ENCODE data around the gene THTPA.

The THTPA gene

GRCh38 chr14:23514644-23514957, 41.5 kb upstream of the THTPA start:
- H2BK12ac ChIP-seq (ENCODE audit: low read length), result no peak overlapping the region
- no peak overlapping the region for H3K9ac ChIP-seq (ENCODE audit: low read length)
- H3K27me3 ChIP-seq (ENCODE audit: insufficient read depth, low read length), result no peaks in the 10 kb centered on the region
- no peak overlapping the region for H3K4ac ChIP-seq (ENCODE audit: low read depth, low read length)
- no peak overlapping the region for H3K14ac ChIP-seq (ENCODE audit: low read length)
- H2BK5ac ChIP-seq (ENCODE audit: low read depth, low read length, poor library complexity), result no peak overlapping the region
- H3K18ac ChIP-seq (ENCODE audit: low read length), result no peak overlapping the region
- H2AFZ ChIP-seq (ENCODE audit: insufficient read depth, low read length, poor library complexity), result no peak overlapping the region
- DNase-seq, result no peak
- no peak overlapping the region for H3K23ac ChIP-seq (ENCODE audit: low read length)
- H3K4me3 ChIP-seq (ENCODE audit: low read depth, low read length), result no peak overlapping the region
- H3K4me1 ChIP-seq (ENCODE audit: control insufficient read depth in 1 of 2, insufficient read depth in 2 of 2, low read length in 2 of 2), result no peaks in the 10 kb centered on the region
- WGBS (ENCODE audit: extremely low coverage, insufficient coverage, insufficient read length), result no CpG with 5 or more reads among the region's 3 CpGs
- H4K12ac ChIP-seq (ENCODE audit: low read depth, low read length), result no peak overlapping the region
- H3K9me3 ChIP-seq (ENCODE audit: insufficient read depth, low read depth, low read length), result no peaks in the 10 kb centered on the region
- H3K4me2 ChIP-seq (ENCODE audit: low read length), result no peak overlapping the region
- H3K79me2 ChIP-seq (ENCODE audit: control insufficient read depth, insufficient read depth, low read length, poor library complexity), result no peaks in the 10 kb centered on the region
- no peak overlapping the region for H4K91ac ChIP-seq (ENCODE audit: low read depth, low read length)
- H3K36me3 ChIP-seq (ENCODE audit: control insufficient read depth in 1 of 2, insufficient read depth in 2 of 2, low read length in 2 of 2), result no peaks in the 10 kb centered on the region
- H3K79me1 ChIP-seq (ENCODE audit: low read length), result no peaks in the 10 kb centered on the region
- H2AK5ac ChIP-seq (ENCODE audit: low read length), result no peak overlapping the region
- H2BK120ac ChIP-seq (ENCODE audit: insufficient read depth, low read length, poor library complexity), result no peak overlapping the region
- no peak overlapping the region for H3K27ac ChIP-seq (ENCODE audit: low read depth, low read length)
- H4K8ac ChIP-seq (ENCODE audit: low read depth, low read length), result no peak overlapping the region

GRCh38 chr14:23517650-23518326, 38.3 kb upstream of the THTPA start:
- no CpG with 5 or more reads among the region's 6 CpGs for WGBS (ENCODE audit: extremely low coverage, insufficient coverage, insufficient read length)

GRCh38 chr14:23518709-23519108, 37.4 kb upstream of the THTPA start:
- Histone ChIP-seq H2BK5ac (ENCODE audit: low read depth, low read length, poor library complexity) (no peak overlapping the region), H3K4me2 (ENCODE audit: low read length) (no peak overlapping the region), H2AK5ac (ENCODE audit: low read length) (no peak overlapping the region), H2BK12ac (ENCODE audit: low read length) (no peak overlapping the region), H4K8ac (ENCODE audit: low read depth, low read length) (no peak overlapping the region), H3K79me1 (ENCODE audit: low read length) (no peaks in the 10 kb centered on the region), H3K27ac (ENCODE audit: low read depth, low read length) (no peak overlapping the region), H3K14ac (ENCODE audit: low read length) (no peak overlapping the region), H3K27me3 (ENCODE audit: insufficient read depth, low read length) (no peaks in the 10 kb centered on the region), H3K9ac (ENCODE audit: low read length) (no peak overlapping the region), H2AFZ (ENCODE audit: insufficient read depth, low read length, poor library complexity) (no peak overlapping the region), H3K18ac (ENCODE audit: low read length) (no peak overlapping the region), H3K4me1 (ENCODE audit: control insufficient read depth in 1 of 2, insufficient read depth in 2 of 2, low read length in 2 of 2) (no peaks in the 10 kb centered on the region), H4K91ac (ENCODE audit: low read depth, low read length) (no peak overlapping the region), H2BK120ac (ENCODE audit: insufficient read depth, low read length, poor library complexity) (no peak overlapping the region), H3K36me3 (ENCODE audit: control insufficient read depth in 1 of 2, insufficient read depth in 2 of 2, low read length in 2 of 2) (peaks cover 0 to 3% of the 10 kb centered on the region in 2 experiments), H3K23ac (ENCODE audit: low read length) (no peak overlapping the region), H3K79me2 (ENCODE audit: control insufficient read depth, insufficient read depth, low read length, poor library complexity) (no peaks in the 10 kb centered on the region), H4K12ac (ENCODE audit: low read depth, low read length) (no peak overlapping the region), H3K4ac (ENCODE audit: low read depth, low read length) (no peak overlapping the region), H3K9me3 (ENCODE audit: insufficient read depth, low read depth, low read length) (no peaks in the 10 kb centered on the region), H3K4me3 (ENCODE audit: low read depth, low read length) (no peak overlapping the region)
- WGBS (ENCODE audit: extremely low coverage, insufficient coverage, insufficient read length), result no CpG with 5 or more reads among the region's 4 CpGs
- no peak for DNase-seq

More at GRCh38 chr14:23517650-23518326, 38.3 kb upstream of the THTPA start:
- no peaks in the 10 kb centered on the region for H3K4me1 ChIP-seq (ENCODE audit: control insufficient read depth in 1 of 2, insufficient read depth in 2 of 2, low read length in 2 of 2)
- no peaks in the 10 kb centered on the region for H3K79me2 ChIP-seq (ENCODE audit: control insufficient read depth, insufficient read depth, low read length, poor library complexity)
- no peak overlapping the region for H2BK120ac ChIP-seq (ENCODE audit: insufficient read depth, low read length, poor library complexity)
- H2BK5ac ChIP-seq (ENCODE audit: low read depth, low read length, poor library complexity), result no peak overlapping the region
- no peak overlapping the region for H4K91ac ChIP-seq (ENCODE audit: low read depth, low read length)
- H4K12ac ChIP-seq (ENCODE audit: low read depth, low read length), result no peak overlapping the region
- H2AFZ ChIP-seq (ENCODE audit: insufficient read depth, low read length, poor library complexity), result no peak overlapping the region
- H3K18ac ChIP-seq (ENCODE audit: low read length), result no peak overlapping the region
- DNase-seq, result no peak
- H2AK5ac ChIP-seq (ENCODE audit: low read length), result no peak overlapping the region
- H3K9ac ChIP-seq (ENCODE audit: low read length), result no peak overlapping the region
- H2BK12ac ChIP-seq (ENCODE audit: low read length), result no peak overlapping the region
- H3K4me3 ChIP-seq (ENCODE audit: low read depth, low read length), result no peak overlapping the region
- H3K36me3 ChIP-seq (ENCODE audit: control insufficient read depth in 1 of 2, insufficient read depth in 2 of 2, low read length in 2 of 2), result no peaks in the 10 kb centered on the region
- H3K27me3 ChIP-seq (ENCODE audit: insufficient read depth, low read length), result no peaks in the 10 kb centered on the region
- H4K8ac ChIP-seq (ENCODE audit: low read depth, low read length), result no peak overlapping the region
- H3K79me1 ChIP-seq (ENCODE audit: low read length), result no peaks in the 10 kb centered on the region
- no peak overlapping the region for H3K27ac ChIP-seq (ENCODE audit: low read depth, low read length)
- no peak overlapping the region for H3K23ac ChIP-seq (ENCODE audit: low read length)
- no peak overlapping the region for H3K14ac ChIP-seq (ENCODE audit: low read length)
- H3K4me2 ChIP-seq (ENCODE audit: low read length), result no peak overlapping the region
- no peak overlapping the region for H3K4ac ChIP-seq (ENCODE audit: low read depth, low read length)
- no peaks in the 10 kb centered on the region for H3K9me3 ChIP-seq (ENCODE audit: insufficient read depth, low read depth, low read length)

GRCh38 chr14:23520899-23521533, 35.1 kb upstream of the THTPA start:
- no peak overlapping the region for H3K4me2 ChIP-seq (ENCODE audit: low read length)
- H4K8ac ChIP-seq (ENCODE audit: low read depth, low read length), result no peak overlapping the region
- no peak overlapping the region for H3K23ac ChIP-seq (ENCODE audit: low read length)
- no CpG with 5 or more reads among the region's 14 CpGs for WGBS (ENCODE audit: extremely low coverage, insufficient coverage, insufficient read length)
- H3K79me1 ChIP-seq (ENCODE audit: low read length), result no peaks in the 10 kb centered on the region
- no peaks in the 10 kb centered on the region for H3K79me2 ChIP-seq (ENCODE audit: control insufficient read depth, insufficient read depth, low read length, poor library complexity)
- H3K14ac ChIP-seq (ENCODE audit: low read length), result no peak overlapping the region
- H4K12ac ChIP-seq (ENCODE audit: low read depth, low read length), result no peak overlapping the region
- H3K4ac ChIP-seq (ENCODE audit: low read depth, low read length), result no peak overlapping the region
- no peak for DNase-seq
- no peak overlapping the region for H2AK5ac ChIP-seq (ENCODE audit: low read length)
- H2BK120ac ChIP-seq (ENCODE audit: insufficient read depth, low read length, poor library complexity), result no peak overlapping the region
- no peak overlapping the region for H3K18ac ChIP-seq (ENCODE audit: low read length)
- H2BK5ac ChIP-seq (ENCODE audit: low read depth, low read length, poor library complexity), result no peak overlapping the region
- no peaks in the 10 kb centered on the region for H3K4me1 ChIP-seq (ENCODE audit: control insufficient read depth in 1 of 2, insufficient read depth in 2 of 2, low read length in 2 of 2)
- H2BK12ac ChIP-seq (ENCODE audit: low read length), result no peak overlapping the region
- no peak overlapping the region for H3K4me3 ChIP-seq (ENCODE audit: low read depth, low read length)
- peaks cover 0 to 3% of the 10 kb centered on the region in 2 experiments for H3K36me3 ChIP-seq (ENCODE audit: control insufficient read depth in 1 of 2, insufficient read depth in 2 of 2, low read length in 2 of 2)
- H3K27ac ChIP-seq (ENCODE audit: low read depth, low read length), result no peak overlapping the region
- no peaks in the 10 kb centered on the region for H3K9me3 ChIP-seq (ENCODE audit: insufficient read depth, low read depth, low read length)
- H3K9ac ChIP-seq (ENCODE audit: low read length), result no peak overlapping the region
- H3K27me3 ChIP-seq (ENCODE audit: insufficient read depth, low read length), result no peaks in the 10 kb centered on the region
- H4K91ac ChIP-seq (ENCODE audit: low read depth, low read length), result no peak overlapping the region
- no peak overlapping the region for H2AFZ ChIP-seq (ENCODE audit: insufficient read depth, low read length, poor library complexity)
